ENCODE results near the gene GPC6. TPM values are rescaled to one million over a fixed set of nuclear protein-coding genes. Genes with fewer than 3 reads are reported as not detected.

Gene GPC6
- total RNA-seq, 1 donor = 77.8 TPM

DNA sequence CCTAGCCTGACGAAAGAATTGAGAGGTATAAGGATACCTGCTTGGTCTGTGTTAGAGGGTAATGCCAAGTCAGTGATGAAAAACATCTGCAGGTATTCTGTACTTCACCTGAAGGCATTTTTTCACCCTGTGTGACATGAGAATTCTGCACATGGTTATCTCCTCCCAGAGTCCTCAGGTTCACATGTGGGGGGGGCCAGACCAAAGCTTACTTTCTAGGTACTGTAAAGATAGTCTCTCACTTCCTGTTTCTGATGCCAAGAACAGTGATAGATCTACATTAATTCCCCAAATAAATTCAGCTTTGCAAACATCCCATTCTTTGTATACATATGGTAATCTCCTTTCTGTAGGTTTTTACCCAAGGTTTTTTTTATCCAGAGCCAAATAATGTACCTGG, 53.4 kb downstream of the GPC6 start:
- no peak overlapping the region for H2AFZ ChIP-seq (ENCODE audit: low read length)
- TF ChIP-seq, protein P1, sequence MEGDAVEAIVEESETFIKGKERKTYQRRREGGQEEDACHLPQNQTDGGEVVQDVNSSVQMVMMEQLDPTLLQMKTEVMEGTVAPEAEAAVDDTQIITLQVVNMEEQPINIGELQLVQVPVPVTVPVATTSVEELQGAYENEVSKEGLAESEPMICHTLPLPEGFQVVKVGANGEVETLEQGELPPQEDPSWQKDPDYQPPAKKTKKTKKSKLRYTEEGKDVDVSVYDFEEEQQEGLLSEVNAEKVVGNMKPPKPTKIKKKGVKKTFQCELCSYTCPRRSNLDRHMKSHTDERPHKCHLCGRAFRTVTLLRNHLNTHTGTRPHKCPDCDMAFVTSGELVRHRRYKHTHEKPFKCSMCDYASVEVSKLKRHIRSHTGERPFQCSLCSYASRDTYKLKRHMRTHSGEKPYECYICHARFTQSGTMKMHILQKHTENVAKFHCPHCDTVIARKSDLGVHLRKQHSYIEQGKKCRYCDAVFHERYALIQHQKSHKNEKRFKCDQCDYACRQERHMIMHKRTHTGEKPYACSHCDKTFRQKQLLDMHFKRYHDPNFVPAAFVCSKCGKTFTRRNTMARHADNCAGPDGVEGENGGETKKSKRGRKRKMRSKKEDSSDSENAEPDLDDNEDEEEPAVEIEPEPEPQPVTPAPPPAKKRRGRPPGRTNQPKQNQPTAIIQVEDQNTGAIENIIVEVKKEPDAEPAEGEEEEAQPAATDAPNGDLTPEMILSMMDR (IDR thresholded peaks at IDR 0.05; ENCODE audit: extremely low read depth, low read depth, low read length) = no peak
- no peak for DNase-seq (ENCODE audit: insufficient read length, low spot score, missing footprints)
- H4K20me1 ChIP-seq (ENCODE audit: insufficient read depth, low read length) = no peaks in the 10 kb centered on the region
- H3K27ac ChIP-seq (ENCODE audit: low read depth, low read length) = no peak overlapping the region
- H3K4me1 ChIP-seq (ENCODE audit: insufficient read depth, low read length) = peaks cover 5% of the 10 kb centered on the region
- no peaks in the 10 kb centered on the region for H3K36me3 ChIP-seq (ENCODE audit: insufficient read depth, low read length)
- no peaks in the 10 kb centered on the region for H3K79me2 ChIP-seq (ENCODE audit: insufficient read depth, low read length)
- no peaks in the 10 kb centered on the region for H3K27me3 ChIP-seq (ENCODE audit: insufficient read depth, low read length)
- H3K4me2 ChIP-seq (ENCODE audit: insufficient read depth, low read length) = no peak overlapping the region
- H3K4me3 ChIP-seq (ENCODE audit: insufficient read depth, low read length) = no peak overlapping the region
- no peaks in the 10 kb centered on the region for H3K9me3 ChIP-seq (ENCODE audit: low read depth, low read length)

GRCh38 chr13:93280688-93281087, 54.1 kb downstream of the GPC6 start:
- DNase-seq (ENCODE audit: insufficient read length, low spot score, missing footprints) = no peak
- Histone ChIP-seq H3K27me3 (ENCODE audit: insufficient read depth, low read length) (no peaks in the 10 kb centered on the region), H3K36me3 (ENCODE audit: insufficient read depth, low read length) (no peaks in the 10 kb centered on the region), H3K9me3 (ENCODE audit: low read depth, low read length) (no peaks in the 10 kb centered on the region), H3K79me2 (ENCODE audit: insufficient read depth, low read length) (no peaks in the 10 kb centered on the region), H2AFZ (ENCODE audit: low read length) (no peak overlapping the region), H3K4me3 (ENCODE audit: insufficient read depth, low read length) (no peak overlapping the region), H3K4me2 (ENCODE audit: insufficient read depth, low read length) (no peak overlapping the region), H4K20me1 (ENCODE audit: insufficient read depth, low read length) (no peaks in the 10 kb centered on the region), H3K27ac (ENCODE audit: low read depth, low read length) (no peak overlapping the region), H3K4me1 (ENCODE audit: insufficient read depth, low read length) (peaks cover 5% of the 10 kb centered on the region)
- TF ChIP-seq, protein P1 (IDR thresholded peaks at IDR 0.05; ENCODE audit: extremely low read depth, low read depth, low read length) = no peak

GRCh38 chr13:93283255-93283654, 56.6 kb downstream of the GPC6 start:
- DNase-seq (ENCODE audit: insufficient read length, low spot score, missing footprints) = no peak
- Histone ChIP-seq H3K36me3 (ENCODE audit: insufficient read depth, low read length) (no peaks in the 10 kb centered on the region), H3K27me3 (ENCODE audit: insufficient read depth, low read length) (no peaks in the 10 kb centered on the region), H4K20me1 (ENCODE audit: insufficient read depth, low read length) (no peaks in the 10 kb centered on the region), H3K4me1 (ENCODE audit: insufficient read depth, low read length) (no peaks in the 10 kb centered on the region), H3K9me3 (ENCODE audit: low read depth, low read length) (no peaks in the 10 kb centered on the region), H3K4me2 (ENCODE audit: insufficient read depth, low read length) (no peak overlapping the region), H3K4me3 (ENCODE audit: insufficient read depth, low read length) (no peak overlapping the region), H3K79me2 (ENCODE audit: insufficient read depth, low read length) (no peaks in the 10 kb centered on the region), H2AFZ (ENCODE audit: low read length) (no peak overlapping the region), H3K27ac (ENCODE audit: low read depth, low read length) (no peak overlapping the region)
- TF ChIP-seq, protein P1 (IDR thresholded peaks at IDR 0.05; ENCODE audit: extremely low read depth, low read depth, low read length) = no peak

DNA sequence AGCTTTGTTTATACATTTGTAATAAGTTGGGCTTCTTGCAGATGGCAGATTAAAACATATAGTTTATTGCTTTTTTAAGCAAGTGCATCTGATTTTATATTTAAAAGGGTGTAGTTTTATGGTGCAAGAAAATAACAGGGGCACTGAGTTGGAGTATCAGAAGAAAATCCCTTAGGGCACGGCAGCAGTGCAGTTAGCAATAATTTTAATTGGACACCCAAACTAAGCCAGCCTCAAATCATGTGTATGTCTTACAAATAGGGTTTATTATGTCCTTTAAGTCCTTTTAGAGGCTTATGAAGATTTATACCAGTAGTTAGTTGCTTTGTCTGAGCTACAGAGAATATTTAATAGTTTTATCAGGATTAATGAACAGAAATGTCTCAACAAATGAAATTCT, 57.5 kb downstream of the GPC6 start:
- Histone ChIP-seq H3K9me3 (ENCODE audit: low read depth, low read length) (no peaks in the 10 kb centered on the region), H3K27ac (ENCODE audit: low read depth, low read length) (no peak overlapping the region), H3K27me3 (ENCODE audit: insufficient read depth, low read length) (no peaks in the 10 kb centered on the region), H3K4me2 (ENCODE audit: insufficient read depth, low read length) (no peak overlapping the region), H4K20me1 (ENCODE audit: insufficient read depth, low read length) (no peaks in the 10 kb centered on the region), H3K4me3 (ENCODE audit: insufficient read depth, low read length) (no peak overlapping the region), H3K36me3 (ENCODE audit: insufficient read depth, low read length) (no peaks in the 10 kb centered on the region), H3K4me1 (ENCODE audit: insufficient read depth, low read length) (no peaks in the 10 kb centered on the region), H2AFZ (ENCODE audit: low read length) (no peak overlapping the region), H3K79me2 (ENCODE audit: insufficient read depth, low read length) (no peaks in the 10 kb centered on the region)
- no peak for DNase-seq (ENCODE audit: insufficient read length, low spot score, missing footprints)
- TF ChIP-seq, protein P1 (IDR thresholded peaks at IDR 0.05; ENCODE audit: extremely low read depth, low read depth, low read length) = no peak

All from osteoblast (primary cell).